AG08396 (cell line): ENCODE results near the gene MBD4.

Experiments
- DNase-seq: peaks from one replicate; pipeline ENCODE4 v3.0.0; 2012; ENCODE audit warnings: low spot score, mixed read lengths

MBD4 gene

GRCh38 chr3:129463094-129463493, 23.3 kb upstream of the MBD4 start:
- no peak for DNase-seq

- DNase-seq: no peak
Observed at GRCh38 chr3:129462361-129462968, 22.7 kb upstream of the MBD4 start.

DNA sequence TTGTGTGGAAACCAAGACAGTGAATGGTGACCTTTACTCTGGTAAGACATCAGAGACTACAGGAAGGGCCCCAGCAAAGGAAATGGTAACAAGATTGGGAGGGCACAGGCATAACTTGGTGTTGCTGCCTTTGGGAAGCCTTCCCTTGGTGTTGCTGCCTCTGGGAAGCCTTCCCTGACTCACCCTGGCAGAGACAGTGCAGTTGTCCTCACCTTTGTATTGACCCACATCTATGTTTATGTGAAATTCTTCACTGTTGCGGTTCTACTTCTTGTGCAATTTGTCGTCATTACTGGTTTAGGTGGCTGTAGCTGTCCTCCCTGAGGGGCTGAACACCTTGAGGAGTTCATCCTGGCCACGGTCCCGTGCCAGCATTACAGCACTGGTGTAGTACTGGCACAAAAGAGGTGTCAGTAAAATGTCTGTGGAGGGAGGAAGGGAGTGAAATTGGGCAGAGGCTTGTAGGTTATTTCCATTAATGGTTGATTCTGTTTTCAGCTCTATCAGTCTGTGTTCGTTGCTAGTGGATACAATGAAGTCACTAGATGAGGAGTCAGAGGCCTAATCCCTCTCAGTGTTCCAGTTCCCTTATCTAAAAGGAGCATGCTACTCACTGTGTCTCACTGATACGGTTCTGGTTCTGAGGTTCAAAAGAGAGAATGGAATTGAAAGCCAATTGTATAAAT, 21.9 kb upstream of the MBD4 start:
- DNase-seq: no peak

GRCh38 chr3:129461022-129461421, 21.3 kb upstream of the MBD4 start:
- peak; percentile 56 for DNase-seq

GRCh38 chr3:129460572-129460971, 20.8 kb upstream of the MBD4 start:
- DNase-seq: no peak

DNA sequence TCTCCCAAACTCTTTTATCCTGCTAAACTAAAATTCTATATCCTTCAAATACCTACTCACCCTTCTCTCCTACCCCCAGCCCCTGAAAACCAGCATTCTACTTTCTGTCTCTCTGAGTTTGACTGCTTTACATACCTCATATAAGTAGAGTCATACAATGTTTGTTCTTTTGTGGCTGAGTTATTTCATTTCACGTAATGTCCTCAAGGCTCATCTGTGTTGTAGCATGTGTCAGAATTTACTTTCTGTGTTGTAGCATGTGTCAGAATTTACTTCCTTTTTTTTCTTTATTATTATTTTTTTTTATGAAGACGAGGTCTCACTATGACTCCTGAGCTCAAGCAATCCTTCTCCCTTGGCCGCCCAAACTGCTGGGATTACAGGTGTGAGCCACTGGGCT, 20.4 kb upstream of the MBD4 start:
- DNase-seq: no peak

GRCh38 chr3:129453732-129454131, 14.0 kb upstream of the MBD4 start:
- peak; percentile 25 for DNase-seq

GRCh38 chr3:129449279-129450115, 9.7 kb upstream of the MBD4 start:
- DNase-seq: no peak

DNA sequence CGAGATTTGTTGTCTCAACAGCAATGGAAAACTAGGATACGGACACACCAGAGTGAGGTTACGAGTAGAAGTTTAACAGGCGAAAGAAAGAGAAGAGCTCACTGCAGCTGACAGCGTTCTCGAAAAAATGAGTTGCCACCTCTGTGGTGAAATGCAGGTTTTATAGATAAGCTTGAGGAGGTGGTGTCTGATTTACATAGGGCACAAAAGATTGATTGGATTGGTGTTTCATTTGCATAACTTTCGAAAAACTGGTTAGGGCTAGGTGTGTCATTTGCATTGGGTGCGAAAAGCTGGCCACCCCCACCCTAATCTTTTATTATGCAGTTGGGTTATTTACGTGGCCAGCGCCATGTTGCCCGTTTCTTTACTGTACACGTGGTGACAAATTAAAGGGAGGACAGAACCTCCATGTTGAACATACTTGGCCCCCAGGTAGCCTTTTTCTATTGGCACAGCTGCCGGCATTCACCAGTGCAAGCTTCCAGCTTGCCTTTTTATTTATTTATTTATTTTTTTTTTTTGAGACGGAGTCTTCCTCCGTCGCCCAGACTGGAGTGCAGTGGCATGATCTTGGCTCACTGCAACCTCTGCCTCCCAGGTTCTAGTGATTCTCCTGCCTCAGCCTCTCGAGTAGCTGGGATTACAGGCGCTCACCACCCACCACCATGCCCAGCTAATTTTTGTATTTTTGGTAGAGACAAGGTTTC, 8.6 kb upstream of the MBD4 start:
- DNase-seq: no peak

GRCh38 chr3:129446926-129447325, 7.2 kb upstream of the MBD4 start:
- no peak for DNase-seq

- DNase-seq: no peak
Observed at GRCh38 chr3:129445471-129445870, 5.7 kb upstream of the MBD4 start.

- DNase-seq: no peak
Observed at GRCh38 chr3:129442947-129443346, 3.2 kb upstream of the MBD4 start.

- no peak for DNase-seq
Observed at GRCh38 chr3:129442486-129442885, 2.7 kb upstream of the MBD4 start.

DNA sequence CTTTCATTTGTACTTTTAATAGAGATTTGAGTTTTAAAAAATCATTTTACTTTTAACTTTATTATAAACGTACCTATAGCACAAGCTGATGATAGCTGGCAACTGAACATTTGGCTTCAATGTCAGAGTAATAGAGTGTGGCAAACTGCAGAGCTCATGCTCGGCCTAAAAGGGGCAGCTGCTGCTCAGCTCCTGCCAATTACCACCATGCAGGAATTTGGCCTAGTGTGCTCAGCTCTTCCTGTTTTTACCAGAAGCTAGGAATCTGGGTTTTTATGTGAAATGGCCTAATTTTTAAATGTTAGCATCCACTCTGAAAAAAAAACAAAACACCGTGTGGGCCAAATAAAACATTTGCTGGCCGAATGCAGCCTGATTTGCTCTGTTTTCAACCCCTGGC, 2.0 kb upstream of the MBD4 start:
- DNase-seq: peak; percentile 47

- DNase-seq: peak; percentile 5
Observed at GRCh38 chr3:129441215-129441614, 1.5 kb upstream of the MBD4 start.

DNA sequence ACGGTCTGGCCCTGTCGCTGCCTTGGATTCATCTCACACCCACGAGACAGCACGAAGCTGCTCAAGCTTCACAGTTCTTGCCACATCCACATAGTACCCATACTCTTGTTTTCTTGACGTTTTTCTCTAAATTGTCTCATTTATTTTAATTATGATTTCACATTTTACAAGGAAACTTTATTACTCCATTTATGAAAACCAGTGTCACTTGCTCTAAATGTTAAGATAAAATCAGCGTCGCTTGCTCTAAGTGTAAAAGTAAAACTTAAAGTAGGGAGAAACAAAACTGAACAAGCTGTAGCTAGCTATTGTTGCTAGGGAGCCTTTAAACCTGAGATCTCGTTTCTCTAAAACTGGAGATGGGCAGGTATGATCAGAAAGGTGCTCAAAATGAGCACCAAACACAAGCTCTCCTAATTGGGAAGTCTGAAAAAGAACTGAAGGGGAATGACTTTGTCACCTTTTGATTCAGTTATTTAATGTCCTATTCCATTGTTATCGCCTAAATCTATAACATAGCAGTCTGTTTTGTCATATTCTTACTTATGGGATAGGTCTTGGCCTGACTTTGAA, 956 bp upstream of the MBD4 start:
- DNase-seq: peak; percentile 61

- peak; percentile 19 for DNase-seq
Observed at GRCh38 chr3:129439226-129439816, 427 bp downstream of the MBD4 start.

DNA sequence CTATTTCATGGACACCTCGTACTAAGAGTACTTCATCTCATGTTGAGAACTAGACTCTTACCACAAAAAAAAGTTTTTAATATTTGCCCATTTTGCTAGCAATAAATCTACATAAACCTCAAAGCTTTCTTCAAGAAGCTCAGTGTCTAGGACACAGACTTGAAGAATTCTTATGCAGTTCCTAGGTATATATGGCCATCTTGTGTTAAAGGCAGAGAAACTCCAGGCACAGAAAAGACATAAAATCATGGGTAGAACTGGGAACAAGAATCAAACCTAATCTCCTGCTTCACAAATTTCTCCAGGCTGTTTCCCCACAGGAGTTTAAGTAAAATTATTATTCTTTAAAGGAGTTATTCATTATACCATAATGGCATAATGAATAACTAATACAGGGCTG, 4.4 kb downstream of the MBD4 start:
- DNase-seq: no peak

DNA sequence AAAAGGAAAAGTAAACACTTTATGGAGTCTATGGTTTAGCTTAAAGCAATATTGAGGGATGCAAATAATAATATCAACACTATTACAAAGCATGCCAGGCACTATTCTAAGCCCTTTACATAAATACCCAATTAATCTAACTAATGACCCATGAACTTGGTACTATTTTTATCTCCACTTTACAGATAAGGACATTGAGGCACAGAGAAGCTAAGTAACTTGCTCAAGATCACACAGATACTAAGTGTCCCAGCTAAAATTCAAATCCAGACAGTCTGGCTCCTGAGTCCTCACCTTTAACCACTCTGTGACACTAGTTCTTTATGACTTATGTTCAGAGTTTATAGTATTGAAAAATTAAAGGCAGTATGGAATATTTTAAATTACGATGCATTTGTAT, 5.6 kb downstream of the MBD4 start:
- DNase-seq: no peak

DNA sequence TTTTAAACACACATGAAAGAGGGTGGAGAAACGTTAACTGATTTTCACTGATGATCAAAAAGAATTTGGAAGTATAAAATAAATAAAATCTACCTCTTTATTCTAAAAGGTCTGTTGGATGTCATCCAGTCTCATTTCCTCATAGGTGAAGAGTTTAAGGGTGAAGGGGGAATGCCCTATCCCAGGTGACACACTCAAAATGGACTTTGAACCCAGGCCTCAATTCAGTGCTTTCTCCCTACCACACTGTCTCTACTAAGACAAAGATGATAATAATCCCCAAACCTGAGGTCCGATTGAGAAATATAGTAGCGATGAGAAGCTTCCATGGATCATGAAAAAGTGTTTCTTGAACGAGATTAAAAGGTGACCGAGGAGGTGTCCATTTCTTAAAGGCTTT, 6.2 kb downstream of the MBD4 start:
- DNase-seq: no peak

- no peak for DNase-seq
Observed at GRCh38 chr3:129432671-129433070, 7.1 kb downstream of the MBD4 start.

DNA sequence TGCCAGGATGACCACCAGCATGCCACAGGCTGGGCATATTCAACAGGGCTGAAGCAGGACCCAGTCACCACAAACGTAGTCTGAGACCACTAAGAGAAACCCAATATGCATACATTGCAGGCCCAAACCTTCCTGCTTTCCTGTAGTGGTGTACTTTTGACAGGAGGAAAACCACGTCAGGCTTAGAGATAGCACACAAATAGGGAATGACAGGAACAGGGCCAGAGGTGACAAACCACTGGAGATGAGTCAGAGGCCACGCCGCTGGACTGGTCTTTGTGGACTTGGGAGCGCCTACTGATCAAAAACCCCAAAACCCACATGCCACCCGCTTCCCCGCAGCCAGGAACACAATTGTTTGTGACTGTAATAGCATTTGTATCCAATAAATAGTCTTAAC, 7.7 kb downstream of the MBD4 start:
- no peak for DNase-seq
